ENCODE results near the gene SLC16A2. TPM values are rescaled to one million over a fixed set of nuclear protein-coding genes. Genes with fewer than 3 reads are reported as not detected.
"Not testable (repeated sequence)": the region's sequence is repeated elsewhere in the genome, so short reads cannot be mapped to it uniquely, and the experiment has no call there.

SLC16A2 gene
- total and polyA plus RNA-seq, 2 donors = 12.2 to 16.1 TPM

- Histone ChIP-seq H3K4me1 (ENCODE audit: insufficient read depth) (no peaks in the 10 kb centered on the region), H3K4me3 (ENCODE audit: low read depth, low read length) (no peak overlapping the region), H3K27ac (ENCODE audit: low read depth) (no peak overlapping the region), H3K36me3 (ENCODE audit: insufficient read depth) (no peaks in the 10 kb centered on the region)
- DNase-seq (ENCODE audit: extremely low spot score) = no peak
- 96% methylated on average over 4 of the region's 4 CpGs for WGBS
Observed at GRCh38 chrX:74500555-74500954, 79.3 kb downstream of the SLC16A2 start.

GRCh38 chrX:74505437-74505836, 84.1 kb downstream of the SLC16A2 start:
- WGBS = 45% methylated on average over 2 of the region's 2 CpGs

GRCh38 chrX:74506317-74507115, 85.2 kb downstream of the SLC16A2 start:
- H3K27ac ChIP-seq (ENCODE audit: low read depth) = no peak overlapping the region
- H3K4me3 ChIP-seq (ENCODE audit: low read depth, low read length) = no peak overlapping the region
- no peaks in the 10 kb centered on the region for H3K36me3 ChIP-seq (ENCODE audit: insufficient read depth)
- WGBS = 93% methylated on average over 8 of the region's 8 CpGs
- no peaks in the 10 kb centered on the region for H3K4me1 ChIP-seq (ENCODE audit: insufficient read depth)
- DNase-seq (ENCODE audit: extremely low spot score) = no peak

More at GRCh38 chrX:74505437-74505836, 84.1 kb downstream of the SLC16A2 start:
- no peak for DNase-seq (ENCODE audit: extremely low spot score)
- Histone ChIP-seq H3K36me3 (ENCODE audit: insufficient read depth) (no peaks in the 10 kb centered on the region), H3K4me3 (ENCODE audit: low read depth, low read length) (no peak overlapping the region), H3K4me1 (ENCODE audit: insufficient read depth) (no peaks in the 10 kb centered on the region), H3K27ac (ENCODE audit: low read depth) (no peak overlapping the region)

- WGBS = 100% methylated on average over 4 of the region's 4 CpGs
- H3K4me1 ChIP-seq (ENCODE audit: insufficient read depth) = no peaks in the 10 kb centered on the region
- H3K27ac ChIP-seq (ENCODE audit: low read depth) = no peak overlapping the region
- H3K36me3 ChIP-seq (ENCODE audit: insufficient read depth) = no peaks in the 10 kb centered on the region
- no peak for DNase-seq (ENCODE audit: extremely low spot score)
- H3K4me3 ChIP-seq (ENCODE audit: low read depth, low read length) = no peak overlapping the region
Observed at GRCh38 chrX:74507191-74507590, 85.9 kb downstream of the SLC16A2 start.

GRCh38 chrX:74509989-74510388, 88.7 kb downstream of the SLC16A2 start:
- no peak overlapping the region for H3K27ac ChIP-seq (ENCODE audit: low read depth)
- no peak for DNase-seq (ENCODE audit: extremely low spot score)
- no peaks in the 10 kb centered on the region for H3K4me1 ChIP-seq (ENCODE audit: insufficient read depth)
- H3K4me3 ChIP-seq (ENCODE audit: low read depth, low read length) = no peak overlapping the region
- H3K36me3 ChIP-seq (ENCODE audit: insufficient read depth) = no peaks in the 10 kb centered on the region

- Histone ChIP-seq H3K27ac (ENCODE audit: low read depth) (no peak overlapping the region), H3K4me3 (ENCODE audit: low read depth, low read length) (no peak overlapping the region), H3K4me1 (ENCODE audit: insufficient read depth) (no peaks in the 10 kb centered on the region), H3K36me3 (ENCODE audit: insufficient read depth) (no peaks in the 10 kb centered on the region)
- DNase-seq (ENCODE audit: extremely low spot score) = no peak
Observed at GRCh38 chrX:74510401-74510800, 89.1 kb downstream of the SLC16A2 start.

- Histone ChIP-seq H3K36me3 (ENCODE audit: insufficient read depth) (no peaks in the 10 kb centered on the region), H3K4me3 (ENCODE audit: low read depth, low read length) (no peak overlapping the region), H3K27ac (ENCODE audit: low read depth) (no peak overlapping the region), H3K4me1 (ENCODE audit: insufficient read depth) (no peaks in the 10 kb centered on the region)
- WGBS = 86% methylated on average over 3 of the region's 3 CpGs
- no peak for DNase-seq (ENCODE audit: extremely low spot score)
Observed at GRCh38 chrX:74511704-74512103, 90.4 kb downstream of the SLC16A2 start.

- 54% methylated on average over 2 of the region's 2 CpGs for WGBS
- Histone ChIP-seq H3K36me3 (ENCODE audit: insufficient read depth) (no peaks in the 10 kb centered on the region), H3K27ac (ENCODE audit: low read depth) (no peak overlapping the region), H3K4me1 (ENCODE audit: insufficient read depth) (no peaks in the 10 kb centered on the region), H3K4me3 (ENCODE audit: low read depth, low read length) (no peak overlapping the region)
- DNase-seq (ENCODE audit: extremely low spot score) = no peak
Observed at GRCh38 chrX:74514384-74514783, 93.1 kb downstream of the SLC16A2 start.

GRCh38 chrX:74515356-74515755, 94.1 kb downstream of the SLC16A2 start:
- Histone ChIP-seq H3K4me1 (ENCODE audit: insufficient read depth) (no peaks in the 10 kb centered on the region), H3K36me3 (ENCODE audit: insufficient read depth) (no peaks in the 10 kb centered on the region), H3K4me3 (ENCODE audit: low read depth, low read length) (no peak overlapping the region), H3K27ac (ENCODE audit: low read depth) (no peak overlapping the region)
- DNase-seq (ENCODE audit: extremely low spot score) = no peak
- 67% methylated on average over 2 of the region's 2 CpGs for WGBS

GRCh38 chrX:74516013-74516412, 94.7 kb downstream of the SLC16A2 start:
- H3K4me1 ChIP-seq (ENCODE audit: insufficient read depth); DNase-seq (ENCODE audit: extremely low spot score); H3K36me3 ChIP-seq (ENCODE audit: insufficient read depth); H3K4me3 ChIP-seq (ENCODE audit: low read depth, low read length); H3K27ac ChIP-seq (ENCODE audit: low read depth): not testable (repeated sequence)
- 100% methylated on average over 1 of the region's 1 CpG for WGBS

GRCh38 chrX:74519870-74520269, 98.6 kb downstream of the SLC16A2 start:
- no peak overlapping the region for H3K27ac ChIP-seq (ENCODE audit: low read depth)
- no peaks in the 10 kb centered on the region for H3K36me3 ChIP-seq (ENCODE audit: insufficient read depth)
- DNase-seq (ENCODE audit: extremely low spot score) = no peak
- 60% methylated on average over 2 of the region's 2 CpGs for WGBS
- H3K4me1 ChIP-seq (ENCODE audit: insufficient read depth) = no peaks in the 10 kb centered on the region
- H3K4me3 ChIP-seq (ENCODE audit: low read depth, low read length) = no peak overlapping the region

GRCh38 chrX:74520291-74520690, 99.0 kb downstream of the SLC16A2 start:
- DNase-seq (ENCODE audit: extremely low spot score) = no peak
- WGBS = 54% methylated on average over 3 of the region's 3 CpGs
- Histone ChIP-seq H3K4me3 (ENCODE audit: low read depth, low read length) (no peak overlapping the region), H3K4me1 (ENCODE audit: insufficient read depth) (no peaks in the 10 kb centered on the region), H3K27ac (ENCODE audit: low read depth) (no peak overlapping the region), H3K36me3 (ENCODE audit: insufficient read depth) (no peaks in the 10 kb centered on the region)

GRCh38 chrX:74520896-74521295, 99.6 kb downstream of the SLC16A2 start:
- Histone ChIP-seq H3K27ac (ENCODE audit: low read depth) (no peak overlapping the region), H3K4me3 (ENCODE audit: low read depth, low read length) (no peak overlapping the region), H3K36me3 (ENCODE audit: insufficient read depth) (no peaks in the 10 kb centered on the region), H3K4me1 (ENCODE audit: insufficient read depth) (no peaks in the 10 kb centered on the region)
- DNase-seq (ENCODE audit: extremely low spot score) = no peak
- WGBS = 96% methylated on average over 8 of the region's 8 CpGs

- 39% methylated on average over 9 of the region's 9 CpGs for WGBS
- peak; percentile 32 for DNase-seq (ENCODE audit: extremely low spot score)
Observed at GRCh38 chrX:74521961-74522751, 100.9 kb downstream of the SLC16A2 start.

More at GRCh38 chrX:74521961-74522751, 100.9 kb downstream of the SLC16A2 start:
- no peaks in the 10 kb centered on the region for H3K36me3 ChIP-seq (ENCODE audit: insufficient read depth)
- no peak overlapping the region for H3K4me3 ChIP-seq (ENCODE audit: low read depth, low read length)
- no peak overlapping the region for H3K27ac ChIP-seq (ENCODE audit: low read depth)
- no peaks in the 10 kb centered on the region for H3K4me1 ChIP-seq (ENCODE audit: insufficient read depth)
